Ascending aorta (tissue), 2 donors: ENCODE results near the gene FREM3. TPM values are rescaled to one million over a fixed set of nuclear protein-coding genes. Genes with fewer than 3 reads are reported as not detected.

Experiments used
- DNase-seq, 2 donors: peaks; one replicate each; pipeline ENCODE4 v3.0.0-alpha.2; 2019; ENCODE audit warnings: low spot score in 2 of 2
- H3K27ac ChIP-seq, 2 donors: fragments of 200-600 bp; sonication (generic); one replicate each; pipeline ENCODE4 v1.5.1; 2016 to 2017; ENCODE audit warnings: mild to moderate bottlenecking in 1 of 2
- H3K27me3 ChIP-seq: fragments of 200-600 bp; sonication (generic); one replicate; pipeline ENCODE4 v1.5.1; 2017
- H3K36me3 ChIP-seq, 2 donors: fragments of 200-600 bp; sonication (generic); one replicate each; pipeline ENCODE4 v1.5.1; 2016
- H3K4me1 ChIP-seq, 2 donors: fragments of 200-600 bp; sonication (generic); one replicate each; pipeline ENCODE4 v1.5.1; 2016 to 2017; ENCODE audit warnings: mild to moderate bottlenecking in 1 of 2
- H3K4me3 ChIP-seq, 2 donors: fragments of 200-600 bp; sonication (generic); one replicate each; pipeline ENCODE4 v1.5.1; 2016 to 2017; ENCODE audit warnings: mild to moderate bottlenecking in 1 of 2
- H3K9me3 ChIP-seq, 2 donors: fragments of 200-600 bp; sonication (generic); one replicate each; pipeline ENCODE4 v1.5.1; 2016
- intact Hi-C: fragments of 100-400 bp; cut with DNase I; formaldehyde crosslinking; loops from one replicate; pipeline ENCODE4 v1.15.1; 2023
- total RNA-seq: library from RNA; depleted of rRNA; stranded (reverse); fragments of >200 nt; gene quantifications from one replicate; pipeline ENCODE4 v1.1.0, GENCODE V29; 2016
- TF ChIP-seq, protein P1 (sequence below), 3 experiments: fragments of 200-600 bp in 2 of 3; fragments of 450-650 bp in 1 of 3; sonication (generic) in 2 of 3; IDR thresholded peaks; one replicate each; pipeline ENCODE4 v1.5.1; 2016 to 2019; ENCODE audit warnings: antibody characterized with exemption in 3 of 3, mild to moderate bottlenecking in 1 of 3, moderate library complexity in 1 of 3

The FREM3 gene
- total RNA-seq, 1 donor from 2014 or later = not detected

GRCh38 chr4:143634763-143635162 lies 65.7 kb downstream of the FREM3 start:
- TF ChIP-seq, protein P1, sequence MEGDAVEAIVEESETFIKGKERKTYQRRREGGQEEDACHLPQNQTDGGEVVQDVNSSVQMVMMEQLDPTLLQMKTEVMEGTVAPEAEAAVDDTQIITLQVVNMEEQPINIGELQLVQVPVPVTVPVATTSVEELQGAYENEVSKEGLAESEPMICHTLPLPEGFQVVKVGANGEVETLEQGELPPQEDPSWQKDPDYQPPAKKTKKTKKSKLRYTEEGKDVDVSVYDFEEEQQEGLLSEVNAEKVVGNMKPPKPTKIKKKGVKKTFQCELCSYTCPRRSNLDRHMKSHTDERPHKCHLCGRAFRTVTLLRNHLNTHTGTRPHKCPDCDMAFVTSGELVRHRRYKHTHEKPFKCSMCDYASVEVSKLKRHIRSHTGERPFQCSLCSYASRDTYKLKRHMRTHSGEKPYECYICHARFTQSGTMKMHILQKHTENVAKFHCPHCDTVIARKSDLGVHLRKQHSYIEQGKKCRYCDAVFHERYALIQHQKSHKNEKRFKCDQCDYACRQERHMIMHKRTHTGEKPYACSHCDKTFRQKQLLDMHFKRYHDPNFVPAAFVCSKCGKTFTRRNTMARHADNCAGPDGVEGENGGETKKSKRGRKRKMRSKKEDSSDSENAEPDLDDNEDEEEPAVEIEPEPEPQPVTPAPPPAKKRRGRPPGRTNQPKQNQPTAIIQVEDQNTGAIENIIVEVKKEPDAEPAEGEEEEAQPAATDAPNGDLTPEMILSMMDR (IDR thresholded peaks at IDR 0.05) = no peak
- Histone ChIP-seq H3K4me1 (no peaks in the 10 kb centered on the region), H3K4me3 (no peak overlapping the region), H3K27me3 (no peaks in the 10 kb centered on the region), H3K27ac (no peak overlapping the region), H3K36me3 (no peaks in the 10 kb centered on the region), H3K9me3 (no peaks in the 10 kb centered on the region)
- DNase-seq = no peak
- intact Hi-C loops = no loop called here

- Histone ChIP-seq H3K9me3 (no peaks in the 10 kb centered on the region), H3K27ac (no peak overlapping the region), H3K4me3 (no peak overlapping the region), H3K4me1 (no peaks in the 10 kb centered on the region), H3K36me3 (no peaks in the 10 kb centered on the region), H3K27me3 (no peaks in the 10 kb centered on the region)
- intact Hi-C loops = no loop called here
- no peak for DNase-seq
- TF ChIP-seq, protein P1 (IDR thresholded peaks at IDR 0.05) = no peak
These were observed 66.6 kb downstream of the FREM3 start for GRCh38 chr4:143633833-143634232.

- Histone ChIP-seq H3K4me1 (peaks cover 0 to 15% of the 10 kb centered on the region in 2 donors), H3K27ac (peak overlapping the region in 1 of 2 donors; percentile 67), H3K36me3 (no peaks in the 10 kb centered on the region), H3K4me3 (no peak overlapping the region), H3K9me3 (no peaks in the 10 kb centered on the region), H3K27me3 (no peaks in the 10 kb centered on the region)
- intact Hi-C loops = no loop called here
- peak; percentile 13 to 73 for DNase-seq
- TF ChIP-seq, protein P1 (IDR thresholded peaks at IDR 0.05) = no peak
These were observed 74.2 kb downstream of the FREM3 start for GRCh38 chr4:143626134-143626911.

DNA sequence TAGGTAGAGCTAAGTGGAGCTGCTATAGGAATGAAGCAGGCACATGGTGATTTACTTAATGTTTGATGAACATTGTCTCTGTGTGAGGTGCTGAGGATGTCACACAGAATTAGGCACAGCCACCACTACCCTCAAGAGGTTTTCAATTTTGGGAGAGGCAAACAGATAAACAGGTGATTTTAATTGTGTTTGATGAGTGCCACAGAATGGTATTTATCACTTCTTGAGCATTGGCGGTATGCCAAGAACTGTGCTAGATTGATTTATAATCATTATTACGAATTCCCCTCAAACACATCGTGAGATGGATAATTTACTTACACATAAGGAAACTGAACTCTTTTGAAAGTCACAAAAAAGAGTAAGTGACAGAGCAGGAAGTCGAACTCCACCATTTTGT lies 74.8 kb downstream of the FREM3 start:
- DNase-seq = no peak

GRCh38 chr4:143623896-143624295 lies 76.6 kb downstream of the FREM3 start:
- Histone ChIP-seq H3K27me3 (no peaks in the 10 kb centered on the region), H3K36me3 (no peaks in the 10 kb centered on the region), H3K9me3 (no peaks in the 10 kb centered on the region), H3K4me1 (peaks cover 0 to 15% of the 10 kb centered on the region in 2 donors), H3K27ac (no peak overlapping the region), H3K4me3 (no peak overlapping the region)
- TF ChIP-seq, protein P1 (IDR thresholded peaks at IDR 0.05) = no peak
- intact Hi-C loops = no loop called here
- DNase-seq = no peak

More for the DNA sequence above, 74.8 kb downstream of the FREM3 start:
- Histone ChIP-seq H3K36me3 (no peaks in the 10 kb centered on the region), H3K27ac (peak overlapping the region in 1 of 2 donors; percentile 67), H3K4me1 (peaks cover 0 to 15% of the 10 kb centered on the region in 2 donors), H3K9me3 (no peaks in the 10 kb centered on the region), H3K4me3 (no peak overlapping the region), H3K27me3 (no peaks in the 10 kb centered on the region)
- intact Hi-C loops = no loop called here
- TF ChIP-seq, protein P1 (IDR thresholded peaks at IDR 0.05) = no peak
